ENCODE results near the gene SLC22A17. TPM values are rescaled to one million over a fixed set of nuclear protein-coding genes. Genes with fewer than 3 reads are reported as not detected.

The SLC22A17 gene
- total and polyA plus RNA-seq, 2 of the 13 experiments (the other 11 are each of a cell fraction or from before 2014, with no cell fraction given) = 0.95 to 1.1 TPM

- TF ChIP-seq HES4 (CRISPR knock-in tag; IDR thresholded peaks at IDR 0.05; ENCODE audit: borderline replicate concordance) (no peak), ZBTB21 (CRISPR knock-in tag; IDR thresholded peaks at IDR 0.05) (no peak), POLR2AphosphoS5 (IDR thresholded peaks at IDR 0.05; ENCODE audit: low read depth, low read length) (0 out of 2 replicates have a peak, but pooled peaks have one; percentile 22), SMYD3 (CRISPR knock-in tag; IDR thresholded peaks at IDR 0.05) (no peak), TBX3 (IDR thresholded peaks at IDR 0.05; ENCODE audit: borderline replicate concordance) (no peak), ZNF678 (CRISPR knock-in tag; IDR thresholded peaks at IDR 0.05) (no peak), ZNF251 (CRISPR knock-in tag; IDR thresholded peaks at IDR 0.05) (no peak), POLR2G (IDR thresholded peaks at IDR 0.05; ENCODE audit: low read depth, low read length) (0 out of 2 replicates have a peak, but pooled peaks have one; percentile 23), ZNF225 (CRISPR knock-in tag; IDR thresholded peaks at IDR 0.05) (no peak), MIXL1 (CRISPR knock-in tag; IDR thresholded peaks at IDR 0.05) (peak; percentile 36; the same call in 1 of the 2 replicates), KAT2B (IDR thresholded peaks at IDR 0.05; ENCODE audit: borderline replicate concordance, low read depth, low read length) (no peak), KLF6 (CRISPR knock-in tag; IDR thresholded peaks at IDR 0.05) (no peak), U2AF2 (IDR thresholded peaks at IDR 0.05; ENCODE audit: low read depth, low read length) (peak; percentile 80; the same call in 1 of the 2 replicates), MAZ (IDR thresholded peaks at IDR 0.05; ENCODE audit: borderline replicate concordance, low read depth, low read length) (no peak), MAZ (CRISPR knock-in tag; IDR thresholded peaks at IDR 0.05; ENCODE audit: low read depth) (no peak), ZNF44 (CRISPR knock-in tag; IDR thresholded peaks at IDR 0.05) (no peak), ATAD3A (CRISPR knock-in tag; IDR thresholded peaks at IDR 0.05) (no peak), ZNF792 (CRISPR knock-in tag; IDR thresholded peaks at IDR 0.05) (0 out of 2 replicates have a peak, but pooled peaks have one; percentile 32), ZSCAN20 (CRISPR knock-in tag; IDR thresholded peaks at IDR 0.05; ENCODE audit: borderline replicate concordance) (no peak), GZF1 (CRISPR knock-in tag; IDR thresholded peaks at IDR 0.05) (no peak), RARA (CRISPR knock-in tag; IDR thresholded peaks at IDR 0.05) (peak; percentile 8; the same call in 1 of the 2 replicates), ZNF547 (CRISPR knock-in tag; IDR thresholded peaks at IDR 0.05) (no peak; the same call in 1 of the 2 replicates), MTERF4 (CRISPR knock-in tag; IDR thresholded peaks at IDR 0.05) (no peak), ARID5B (CRISPR knock-in tag; IDR thresholded peaks at IDR 0.05) (no peak; the same call in 1 of the 2 replicates), STAG1 (CRISPR knock-in tag; IDR thresholded peaks at IDR 0.05) (peak; percentile 61)
- TF ChIP-seq, protein P1, sequence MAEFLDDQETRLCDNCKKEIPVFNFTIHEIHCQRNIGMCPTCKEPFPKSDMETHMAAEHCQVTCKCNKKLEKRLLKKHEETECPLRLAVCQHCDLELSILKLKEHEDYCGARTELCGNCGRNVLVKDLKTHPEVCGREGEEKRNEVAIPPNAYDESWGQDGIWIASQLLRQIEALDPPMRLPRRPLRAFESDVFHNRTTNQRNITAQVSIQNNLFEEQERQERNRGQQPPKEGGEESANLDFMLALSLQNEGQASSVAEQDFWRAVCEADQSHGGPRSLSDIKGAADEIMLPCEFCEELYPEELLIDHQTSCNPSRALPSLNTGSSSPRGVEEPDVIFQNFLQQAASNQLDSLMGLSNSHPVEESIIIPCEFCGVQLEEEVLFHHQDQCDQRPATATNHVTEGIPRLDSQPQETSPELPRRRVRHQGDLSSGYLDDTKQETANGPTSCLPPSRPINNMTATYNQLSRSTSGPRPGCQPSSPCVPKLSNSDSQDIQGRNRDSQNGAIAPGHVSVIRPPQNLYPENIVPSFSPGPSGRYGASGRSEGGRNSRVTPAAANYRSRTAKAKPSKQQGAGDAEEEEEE (CRISPR knock-in tag; IDR thresholded peaks at IDR 0.05; ENCODE audit: borderline replicate concordance) = peak; percentile 82; the same call in 1 of the 2 replicates
Observed at GRCh38 chr14:23299211-23299957, 53.3 kb downstream of the SLC22A17 start (continued).
